OCI-LY7 (cell line): ENCODE measurements around the gene SRGAP1.

Experiments used
- CTCF ChIP-seq: fragments of 200-600 bp; sonication (generic); conservative IDR thresholded peaks from 2 replicates; pipeline ENCODE4 v1.5.1; 2014; ENCODE audit warnings: mild to moderate bottlenecking, antibody characterized with exemption, low read length, moderate library complexity, mixed read lengths
- EZH2phosphoT487 ChIP-seq: fragments of 200-600 bp; sonication (generic); IDR thresholded peaks from 2 replicates; pipeline ENCODE4 v1.6.1; 2018; ENCODE audit warnings: low read depth, borderline replicate concordance, mild to moderate bottlenecking, mixed run types, antibody characterized with exemption, low read length, moderate library complexity, mixed read lengths

- TF ChIP-seq CTCF = no peak
- TF ChIP-seq EZH2phosphoT487 = no peak
These were observed 66.8 kb downstream of the SRGAP1 start for GRCh38 chr12:63911341-63911740.
